ENCODE results near the gene PARP15. TPM values are rescaled to one million over a fixed set of nuclear protein-coding genes. Genes with fewer than 3 reads are reported as not detected.

PARP15 gene
- total RNA-seq, 2 experiments from 2014 or later: 41.6 to 41.8 TPM

DNA sequence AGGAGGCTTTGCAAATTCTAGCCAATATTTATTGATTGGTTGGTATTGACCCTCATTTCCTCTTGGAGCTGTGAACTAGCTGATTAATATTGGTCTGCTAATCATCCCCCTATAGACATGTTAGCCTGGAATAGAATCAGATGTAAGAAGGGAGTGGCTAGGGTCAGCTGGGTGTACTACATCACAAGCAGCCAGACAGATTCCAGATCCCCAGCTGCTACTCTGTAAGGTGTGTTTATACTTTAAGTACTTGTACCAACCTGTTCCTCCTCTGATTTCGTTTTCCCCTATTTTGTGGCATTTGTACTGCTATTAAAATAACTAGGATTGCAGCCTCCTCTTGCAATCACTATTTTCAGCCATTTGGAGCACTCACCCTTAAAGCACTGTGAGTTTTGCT is 49.9 kb downstream of the PARP15 start:
- no peaks in the 10 kb centered on the region for H3K27me3 Mint-ChIP-seq
- Histone ChIP-seq H3K4me3 (ENCODE audit: low read length) (no peak overlapping the region), H3K27me3 (ENCODE audit: control insufficient read depth in 1 of 2, insufficient read depth in 2 of 2, low read length in 2 of 2) (no peaks in the 10 kb centered on the region), H3K27ac (ENCODE audit: low read depth in 1 of 2, low read length in 2 of 2) (no peak overlapping the region), H3K9me3 (ENCODE audit: control insufficient read depth in 1 of 2, insufficient read depth in 1 of 2, low read length in 2 of 2) (no peaks in the 10 kb centered on the region), H3K36me3 (ENCODE audit: insufficient read depth, low read length) (peaks cover 71% of the 10 kb centered on the region), H3K4me1 (ENCODE audit: insufficient read depth, low read length) (no peaks in the 10 kb centered on the region)
- peaks cover 84% of the 10 kb centered on the region for H3K36me3 Mint-ChIP-seq (ENCODE audit: low read depth)
- ATAC-seq (ENCODE audit: poor library complexity) (no peak), DNase-seq (no peak)
- ChIA-PET CTCF (no interaction called here), POLR2A (interaction anchor here (1.1 kb wide), 1 partner anchor 67 kb away, joined by 3 read pairs; no protein-coding TSS in a partner anchor)
- no peaks in the 10 kb centered on the region for H3K4me1 Mint-ChIP-seq (ENCODE audit: low read depth)
- TF ChIP-seq, protein P1, sequence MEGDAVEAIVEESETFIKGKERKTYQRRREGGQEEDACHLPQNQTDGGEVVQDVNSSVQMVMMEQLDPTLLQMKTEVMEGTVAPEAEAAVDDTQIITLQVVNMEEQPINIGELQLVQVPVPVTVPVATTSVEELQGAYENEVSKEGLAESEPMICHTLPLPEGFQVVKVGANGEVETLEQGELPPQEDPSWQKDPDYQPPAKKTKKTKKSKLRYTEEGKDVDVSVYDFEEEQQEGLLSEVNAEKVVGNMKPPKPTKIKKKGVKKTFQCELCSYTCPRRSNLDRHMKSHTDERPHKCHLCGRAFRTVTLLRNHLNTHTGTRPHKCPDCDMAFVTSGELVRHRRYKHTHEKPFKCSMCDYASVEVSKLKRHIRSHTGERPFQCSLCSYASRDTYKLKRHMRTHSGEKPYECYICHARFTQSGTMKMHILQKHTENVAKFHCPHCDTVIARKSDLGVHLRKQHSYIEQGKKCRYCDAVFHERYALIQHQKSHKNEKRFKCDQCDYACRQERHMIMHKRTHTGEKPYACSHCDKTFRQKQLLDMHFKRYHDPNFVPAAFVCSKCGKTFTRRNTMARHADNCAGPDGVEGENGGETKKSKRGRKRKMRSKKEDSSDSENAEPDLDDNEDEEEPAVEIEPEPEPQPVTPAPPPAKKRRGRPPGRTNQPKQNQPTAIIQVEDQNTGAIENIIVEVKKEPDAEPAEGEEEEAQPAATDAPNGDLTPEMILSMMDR (IDR thresholded peaks at IDR 0.05): no peak
- intact Hi-C loops (cut with DNase I, micrococcal nuclease): no loop called here
- H3K4me3 Mint-ChIP-seq: no peak overlapping the region
- no peak overlapping the region for H3K27ac Mint-ChIP-seq
- H3K9me3 Mint-ChIP-seq: no peaks in the 10 kb centered on the region

DNA sequence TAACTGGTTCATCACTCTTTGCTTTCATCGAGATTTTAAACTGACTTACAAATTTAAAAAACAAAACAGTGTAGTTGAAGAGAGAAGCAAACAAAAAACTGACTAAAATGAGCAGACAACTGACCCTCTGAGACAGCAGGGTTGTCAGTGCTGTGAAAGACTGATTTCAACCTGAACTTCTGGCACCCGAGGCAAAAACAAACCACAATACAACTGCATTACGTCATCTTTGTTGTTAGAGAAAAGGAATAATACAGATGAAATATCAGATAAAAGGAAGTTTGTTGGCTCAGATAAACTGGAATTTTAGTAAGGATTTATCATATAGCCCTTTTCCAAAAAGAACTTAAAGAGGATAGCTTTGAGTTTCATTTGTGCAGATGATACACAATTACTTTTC is 51.1 kb downstream of the PARP15 start:
- Mint-ChIP-seq H3K4me1 (ENCODE audit: low read depth) (no peaks in the 10 kb centered on the region), H3K27ac (no peak overlapping the region)

DNA sequence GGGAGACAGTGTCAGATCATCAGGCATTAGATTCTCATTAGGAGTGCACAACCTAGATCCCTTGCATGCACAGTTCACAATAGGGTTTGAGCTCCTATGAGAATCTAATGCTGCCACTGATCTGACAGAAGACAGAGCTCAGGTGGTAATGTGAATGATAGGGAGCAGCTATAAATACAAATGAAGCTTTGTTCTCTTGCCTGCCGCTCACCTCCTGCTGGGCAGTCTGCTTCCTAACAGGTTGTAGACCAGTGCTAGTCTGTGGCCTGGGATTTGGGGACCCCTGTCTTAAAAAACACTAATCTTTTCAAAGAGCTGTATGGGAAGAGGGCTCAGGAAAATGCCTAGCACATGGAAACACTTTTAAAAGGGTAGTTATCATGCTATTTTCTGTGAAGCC is 52.3 kb downstream of the PARP15 start:
- Mint-ChIP-seq H3K27ac (no peak overlapping the region), H3K4me3 (no peak overlapping the region), H3K9me3 (no peaks in the 10 kb centered on the region), H3K36me3 (ENCODE audit: low read depth) (peaks cover 77% of the 10 kb centered on the region), H3K27me3 (no peaks in the 10 kb centered on the region), H3K4me1 (ENCODE audit: low read depth) (no peaks in the 10 kb centered on the region)
- no peaks in the 10 kb centered on the region for H3K9me3 ChIP-seq (ENCODE audit: control insufficient read depth in 1 of 2, insufficient read depth in 1 of 2, low read length in 2 of 2)
- DNase-seq (no peak), ATAC-seq (ENCODE audit: poor library complexity) (no peak)
- no peaks in the 10 kb centered on the region for H3K27me3 ChIP-seq (ENCODE audit: control insufficient read depth in 1 of 2, insufficient read depth in 2 of 2, low read length in 2 of 2)
- no peak overlapping the region for H3K4me3 ChIP-seq (ENCODE audit: low read length)
- intact Hi-C loops (cut with DNase I, micrococcal nuclease): no loop called here
- ChIA-PET CTCF (no interaction called here), POLR2A (no interaction called here)
- TF ChIP-seq, protein P1 (IDR thresholded peaks at IDR 0.05): no peak
- H3K36me3 ChIP-seq (ENCODE audit: insufficient read depth, low read length): peaks cover 59% of the 10 kb centered on the region
- no peak overlapping the region for H3K27ac ChIP-seq (ENCODE audit: low read depth in 1 of 2, low read length in 2 of 2)
- no peaks in the 10 kb centered on the region for H3K4me1 ChIP-seq (ENCODE audit: insufficient read depth, low read length)

More for the DNA sequence above, 51.1 kb downstream of the PARP15 start:
- CTCF ChIA-PET: no interaction called here
- Histone ChIP-seq H3K9me3 (ENCODE audit: control insufficient read depth in 1 of 2, insufficient read depth in 1 of 2, low read length in 2 of 2) (no peaks in the 10 kb centered on the region), H3K27me3 (ENCODE audit: control insufficient read depth in 1 of 2, insufficient read depth in 2 of 2, low read length in 2 of 2) (no peaks in the 10 kb centered on the region), H3K27ac (ENCODE audit: low read depth in 1 of 2, low read length in 2 of 2) (no peak overlapping the region), H3K4me3 (ENCODE audit: low read length) (no peak overlapping the region), H3K36me3 (ENCODE audit: insufficient read depth, low read length) (peaks cover 65% of the 10 kb centered on the region), H3K4me1 (ENCODE audit: insufficient read depth, low read length) (no peaks in the 10 kb centered on the region)
- TF ChIP-seq, protein P1 (IDR thresholded peaks at IDR 0.05): no peak
- no peak overlapping the region for H3K4me3 Mint-ChIP-seq
- H3K27me3 Mint-ChIP-seq: no peaks in the 10 kb centered on the region
- H3K9me3 Mint-ChIP-seq: no peaks in the 10 kb centered on the region
- POLR2A ChIA-PET: no interaction called here
- intact Hi-C loops (cut with DNase I, micrococcal nuclease): no loop called here
- peaks cover 76% of the 10 kb centered on the region for H3K36me3 Mint-ChIP-seq (ENCODE audit: low read depth)
- ATAC-seq (ENCODE audit: poor library complexity) (no peak), DNase-seq (no peak)

Measured in CD4-positive, alpha-beta T cell (primary cell).